Upper lobe of left lung (tissue), 4 donors: ENCODE results near the gene XRCC5.

Experiments
- CTCF ChIP-seq, 6 experiments: fragments of 450-650 bp in 4 of 6; fragments of 200-600 bp in 2 of 6; sonication (generic) in 2 of 6; IDR thresholded peaks; one replicate each; pipeline ENCODE4 v1.5.1; 2016 to 2019; ENCODE audit warnings: antibody characterized with exemption in 6 of 6
- EP300 ChIP-seq, 4 donors: sonication (generic); formaldehyde crosslinking; IDR thresholded peaks; one replicate each; pipeline ENCODE4 v1.5.1; 2017; ENCODE audit warnings: antibody characterized with exemption in 4 of 4, control low read depth in 2 of 4
- POLR2A ChIP-seq, 4 donors: fragments of 450-650 bp; IDR thresholded peaks; one replicate each; pipeline ENCODE4 v1.5.1; 2016 to 2017; ENCODE audit warnings: antibody characterized with exemption in 4 of 4, mild to moderate bottlenecking in 2 of 4

- TF ChIP-seq CTCF (IDR thresholded peaks at IDR 0.05) (no peak), POLR2A (IDR thresholded peaks at IDR 0.05) (no peak), EP300 (IDR thresholded peaks at IDR 0.05) (no peak)
Measured at GRCh38 chr2:216192181-216192580, 83.0 kb downstream of the XRCC5 start.
